ENCODE measurements around the gene IMPDH2. TPM values are rescaled to one million over a fixed set of nuclear protein-coding genes. Genes with fewer than 3 reads are reported as not detected.

IMPDH2 gene
- total RNA-seq, 4 donors from 2014 or later = 205 to 275 (median 222) TPM

DNA sequence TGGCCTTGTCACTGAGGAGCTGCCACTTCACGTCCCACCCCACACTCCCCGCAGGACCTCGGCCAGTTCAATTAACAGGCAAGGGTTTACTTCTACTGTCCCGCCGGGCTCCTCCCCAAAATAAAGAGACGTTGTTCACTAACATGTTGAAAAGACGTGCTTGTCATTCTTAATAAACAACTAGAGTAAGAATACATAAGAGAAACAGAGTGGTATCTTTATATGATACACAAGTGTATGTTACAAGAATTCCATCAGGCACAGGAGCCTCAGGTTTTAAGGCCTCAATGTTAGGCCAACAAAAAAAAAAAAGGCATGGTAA is 326 bp upstream of the IMPDH2 start:
- DNase-seq (ENCODE audit: low spot score in 2 of 2) = no peak
- H3K4me3 ChIP-seq (ENCODE audit: low read depth, poor library complexity, severe bottlenecking) = no peak overlapping the region
- WGBS, 2 donors = 1 to 2% methylated on average over 6 to 7 of the region's 7 CpGs
- TF ChIP-seq POLR2A (IDR thresholded peaks at IDR 0.05) = no peak
- TF ChIP-seq, protein P1, sequence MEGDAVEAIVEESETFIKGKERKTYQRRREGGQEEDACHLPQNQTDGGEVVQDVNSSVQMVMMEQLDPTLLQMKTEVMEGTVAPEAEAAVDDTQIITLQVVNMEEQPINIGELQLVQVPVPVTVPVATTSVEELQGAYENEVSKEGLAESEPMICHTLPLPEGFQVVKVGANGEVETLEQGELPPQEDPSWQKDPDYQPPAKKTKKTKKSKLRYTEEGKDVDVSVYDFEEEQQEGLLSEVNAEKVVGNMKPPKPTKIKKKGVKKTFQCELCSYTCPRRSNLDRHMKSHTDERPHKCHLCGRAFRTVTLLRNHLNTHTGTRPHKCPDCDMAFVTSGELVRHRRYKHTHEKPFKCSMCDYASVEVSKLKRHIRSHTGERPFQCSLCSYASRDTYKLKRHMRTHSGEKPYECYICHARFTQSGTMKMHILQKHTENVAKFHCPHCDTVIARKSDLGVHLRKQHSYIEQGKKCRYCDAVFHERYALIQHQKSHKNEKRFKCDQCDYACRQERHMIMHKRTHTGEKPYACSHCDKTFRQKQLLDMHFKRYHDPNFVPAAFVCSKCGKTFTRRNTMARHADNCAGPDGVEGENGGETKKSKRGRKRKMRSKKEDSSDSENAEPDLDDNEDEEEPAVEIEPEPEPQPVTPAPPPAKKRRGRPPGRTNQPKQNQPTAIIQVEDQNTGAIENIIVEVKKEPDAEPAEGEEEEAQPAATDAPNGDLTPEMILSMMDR (IDR thresholded peaks at IDR 0.05) = no peak
- intact Hi-C loops (cut with DNase I; ENCODE audit: low total_unique reads) = no loop called here

DNA sequence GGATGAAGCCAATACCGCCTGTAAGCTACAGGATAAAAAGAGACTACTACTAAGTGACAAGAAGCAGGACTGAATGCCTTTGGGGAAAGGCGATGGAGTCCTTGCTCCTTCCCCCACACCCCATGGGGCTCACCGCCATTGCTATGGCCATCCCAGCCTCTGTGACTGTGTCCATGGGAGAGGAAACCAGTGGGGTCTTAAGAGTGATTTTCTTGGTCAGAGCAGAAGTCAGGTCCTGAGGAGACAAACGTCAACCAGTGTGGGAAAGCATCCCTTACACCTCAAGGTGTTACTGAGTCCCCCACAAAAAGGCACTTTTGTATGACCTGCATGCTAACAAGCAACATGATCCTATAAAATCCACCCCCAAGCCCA is 913 bp downstream of the IMPDH2 start:
- H3K4me3 ChIP-seq (ENCODE audit: low read depth, poor library complexity, severe bottlenecking) = no peak overlapping the region
- TF ChIP-seq, protein P1 (IDR thresholded peaks at IDR 0.05) = no peak
- TF ChIP-seq POLR2A (IDR thresholded peaks at IDR 0.05) = no peak
- no peak for DNase-seq (ENCODE audit: low spot score in 2 of 2)
- intact Hi-C loops (cut with DNase I; ENCODE audit: low total_unique reads) = no loop called here
- 79 to 80% methylated on average over 4 of the region's 4 CpGs for WGBS, 2 donors

- no peak for DNase-seq (ENCODE audit: low spot score in 2 of 2)
- TF ChIP-seq, protein P1 (IDR thresholded peaks at IDR 0.05) = no peak
- TF ChIP-seq POLR2A (IDR thresholded peaks at IDR 0.05) = no peak
- 94 to 97% methylated on average over 9 of the region's 9 CpGs for WGBS, 2 donors
- H3K4me3 ChIP-seq (ENCODE audit: low read depth, poor library complexity, severe bottlenecking) = no peak overlapping the region
- intact Hi-C loops (cut with DNase I; ENCODE audit: low total_unique reads) = no loop called here
These were observed 1.6 kb downstream of the IMPDH2 start for GRCh38 chr3:49027634-49028033.

DNA sequence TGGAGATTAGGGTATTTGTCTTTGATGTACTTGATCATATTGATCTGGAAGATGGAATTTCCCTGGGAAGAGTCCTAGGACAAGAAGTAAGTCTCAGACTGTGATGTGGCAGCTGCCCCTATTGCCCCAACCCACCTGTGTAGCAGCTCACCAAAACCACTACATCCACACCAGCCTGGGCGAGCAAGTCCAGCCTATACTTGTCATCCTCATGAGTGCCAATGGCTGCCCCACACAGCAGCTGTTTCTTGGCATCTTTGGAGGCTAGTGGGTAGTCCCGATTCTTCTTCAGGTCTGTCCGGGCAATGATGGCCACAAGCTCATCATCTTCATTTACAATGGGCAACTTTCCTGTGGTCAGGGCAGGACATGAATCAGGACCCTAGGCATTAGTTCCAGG is 2.7 kb downstream of the IMPDH2 start:
- TF ChIP-seq, protein P1 (IDR thresholded peaks at IDR 0.05) = no peak
- TF ChIP-seq POLR2A (IDR thresholded peaks at IDR 0.05) = no peak
- intact Hi-C loops (cut with DNase I; ENCODE audit: low total_unique reads) = no loop called here
- 84 to 92% methylated on average over 3 of the region's 3 CpGs for WGBS, 2 donors
- no peak for DNase-seq (ENCODE audit: low spot score in 2 of 2)
- H3K4me3 ChIP-seq (ENCODE audit: low read depth, poor library complexity, severe bottlenecking) = no peak overlapping the region

DNA sequence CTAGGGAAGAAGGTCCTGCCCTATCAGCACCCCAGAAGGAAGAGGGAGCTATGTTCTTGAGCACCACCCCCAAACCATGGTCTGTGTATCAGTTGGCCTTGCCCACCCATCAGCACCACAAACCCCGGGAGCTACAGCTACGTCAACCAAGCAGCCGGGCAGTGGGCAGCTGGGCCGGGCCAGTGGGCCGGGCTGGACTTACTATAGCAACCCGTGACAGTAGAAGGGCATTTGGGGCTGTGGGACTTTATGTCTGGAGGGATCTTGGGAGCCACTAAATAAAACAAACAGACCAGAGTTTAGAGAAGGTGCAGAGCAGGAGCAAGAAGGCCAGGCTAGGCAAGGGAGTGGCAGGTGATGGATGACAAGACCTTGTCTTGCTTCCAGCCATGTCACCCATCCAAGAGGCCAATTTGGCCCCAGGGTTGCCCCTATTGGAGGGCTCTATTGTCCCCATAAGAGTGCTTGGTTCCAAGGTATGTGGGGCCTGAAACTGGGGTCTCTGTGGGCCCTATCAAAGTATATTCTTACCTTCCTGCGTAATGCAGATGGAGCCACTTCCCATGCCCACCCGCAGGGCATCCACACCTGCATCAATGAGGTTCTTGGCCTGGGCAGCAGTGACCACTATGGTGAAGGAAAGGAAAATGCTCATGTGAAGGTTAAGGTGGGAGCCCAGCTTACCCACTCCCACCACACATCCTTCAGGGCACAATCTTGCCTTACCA is 3.2 kb downstream of the IMPDH2 start:
- TF ChIP-seq, protein P1 (IDR thresholded peaks at IDR 0.05) = no peak
- TF ChIP-seq POLR2A (IDR thresholded peaks at IDR 0.05) = no peak
- intact Hi-C loops (cut with DNase I; ENCODE audit: low total_unique reads) = no loop called here
- DNase-seq (ENCODE audit: low spot score in 2 of 2) = no peak
- 88 to 90% methylated on average over 8 of the region's 8 CpGs for WGBS, 2 donors
- no peak overlapping the region for H3K4me3 ChIP-seq (ENCODE audit: low read depth, poor library complexity, severe bottlenecking)

Data from lower leg skin (tissue), 4 donors.